Suprapubic skin (tissue), 4 donors: ENCODE results near the gene NAALADL2. TPM values are rescaled to one million over a fixed set of nuclear protein-coding genes. Genes with fewer than 3 reads are reported as not detected.

Source experiments
- DNase-seq, 2 donors: peaks; one replicate each; pipeline ENCODE4 v3.0.0-alpha.2; 2019; ENCODE audit warnings: low spot score in 2 of 2
- H3K27ac ChIP-seq: fragments of 200-600 bp; sonication (generic); one replicate; pipeline ENCODE4 v1.5.1; 2019
- H3K27me3 ChIP-seq: fragments of 200-600 bp; sonication (generic); one replicate; pipeline ENCODE4 v1.5.1; 2019
- H3K36me3 ChIP-seq: fragments of 200-600 bp; sonication (generic); one replicate; pipeline ENCODE4 v1.5.1; 2019
- H3K4me1 ChIP-seq: fragments of 200-600 bp; sonication (generic); one replicate; pipeline ENCODE4 v1.5.1; 2019
- H3K4me3 ChIP-seq: fragments of 200-600 bp; sonication (generic); one replicate; pipeline ENCODE4 v1.5.1; 2019; ENCODE audit warnings: mild to moderate bottlenecking
- H3K9me3 ChIP-seq: fragments of 200-600 bp; sonication (generic); one replicate; pipeline ENCODE4 v1.5.1; 2019
- EP300 ChIP-seq: sonication (generic); formaldehyde crosslinking; IDR thresholded peaks from one replicate; pipeline ENCODE4 v1.6.1; 2017; ENCODE audit warnings: antibody characterized with exemption
- POLR2A ChIP-seq, 2 donors: fragments of 450-650 bp; IDR thresholded peaks; one replicate each; pipeline ENCODE4 v1.6.1; 2017; ENCODE audit warnings: antibody characterized with exemption in 2 of 2, mild to moderate bottlenecking in 2 of 2, moderate library complexity in 2 of 2
- POLR2AphosphoS5 ChIP-seq, 3 donors: sonication (generic); formaldehyde crosslinking; IDR thresholded peaks; one replicate each; pipeline ENCODE4 v1.6.1; 2017; ENCODE audit warnings: antibody characterized with exemption in 3 of 3
- WGBS: methylation state at CpG from one replicate; pipeline ENCODE4 v1.1.5; 2018; 5-methylcytosine and 5-hydroxymethylcytosine counted together
- total RNA-seq, 4 donors: library from RNA; depleted of rRNA; stranded (reverse); fragments of >200 nt; gene quantifications; one replicate each; pipeline ENCODE4 v1.1.0, GENCODE V29; 2016
- TF ChIP-seq, protein P1 (sequence below), 2 donors: fragments of 200-600 bp in 1 of 2; fragments of 450-650 bp in 1 of 2; sonication (generic) in 1 of 2; IDR thresholded peaks; one replicate each; pipeline ENCODE4 v1.5.1; 2016 to 2019; ENCODE audit warnings: antibody characterized with exemption in 2 of 2, mild to moderate bottlenecking in 1 of 2, moderate library complexity in 1 of 2

NAALADL2 gene
- total RNA-seq, 4 donors from 2014 or later: 4.0 to 10.5 (median 8.5) TPM

DNA sequence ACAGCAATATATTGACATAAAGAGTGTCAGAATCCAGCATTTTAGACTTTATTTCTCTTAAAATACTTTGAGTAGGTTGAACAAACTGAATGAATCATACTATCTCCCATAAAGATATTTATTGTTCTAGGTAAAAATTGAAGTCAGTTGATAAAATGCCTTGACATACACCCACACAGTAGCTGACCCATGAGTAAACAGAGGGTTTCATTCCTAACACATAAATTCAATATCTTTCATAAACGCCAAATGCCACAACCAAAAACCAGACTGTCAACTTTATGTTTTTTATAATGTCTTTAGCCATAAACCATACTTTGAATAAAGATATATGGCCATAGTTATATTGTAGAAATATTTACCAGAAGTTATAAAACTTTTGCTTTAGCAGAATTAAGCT is 742.4 kb downstream of the NAALADL2 start:
- WGBS: 58% methylated on average over 1 of the region's 1 CpG
- H3K27me3 ChIP-seq: no peaks in the 10 kb centered on the region
- H3K4me1 ChIP-seq: no peaks in the 10 kb centered on the region
- H3K27ac ChIP-seq: no peak overlapping the region
- no peaks in the 10 kb centered on the region for H3K36me3 ChIP-seq
- no peaks in the 10 kb centered on the region for H3K9me3 ChIP-seq
- TF ChIP-seq POLR2A (IDR thresholded peaks at IDR 0.05) (no peak), POLR2AphosphoS5 (IDR thresholded peaks at IDR 0.05) (no peak), EP300 (no peak)
- TF ChIP-seq, protein P1, sequence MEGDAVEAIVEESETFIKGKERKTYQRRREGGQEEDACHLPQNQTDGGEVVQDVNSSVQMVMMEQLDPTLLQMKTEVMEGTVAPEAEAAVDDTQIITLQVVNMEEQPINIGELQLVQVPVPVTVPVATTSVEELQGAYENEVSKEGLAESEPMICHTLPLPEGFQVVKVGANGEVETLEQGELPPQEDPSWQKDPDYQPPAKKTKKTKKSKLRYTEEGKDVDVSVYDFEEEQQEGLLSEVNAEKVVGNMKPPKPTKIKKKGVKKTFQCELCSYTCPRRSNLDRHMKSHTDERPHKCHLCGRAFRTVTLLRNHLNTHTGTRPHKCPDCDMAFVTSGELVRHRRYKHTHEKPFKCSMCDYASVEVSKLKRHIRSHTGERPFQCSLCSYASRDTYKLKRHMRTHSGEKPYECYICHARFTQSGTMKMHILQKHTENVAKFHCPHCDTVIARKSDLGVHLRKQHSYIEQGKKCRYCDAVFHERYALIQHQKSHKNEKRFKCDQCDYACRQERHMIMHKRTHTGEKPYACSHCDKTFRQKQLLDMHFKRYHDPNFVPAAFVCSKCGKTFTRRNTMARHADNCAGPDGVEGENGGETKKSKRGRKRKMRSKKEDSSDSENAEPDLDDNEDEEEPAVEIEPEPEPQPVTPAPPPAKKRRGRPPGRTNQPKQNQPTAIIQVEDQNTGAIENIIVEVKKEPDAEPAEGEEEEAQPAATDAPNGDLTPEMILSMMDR (IDR thresholded peaks at IDR 0.05): no peak
- no peak overlapping the region for H3K4me3 ChIP-seq
- no peak for DNase-seq

DNA sequence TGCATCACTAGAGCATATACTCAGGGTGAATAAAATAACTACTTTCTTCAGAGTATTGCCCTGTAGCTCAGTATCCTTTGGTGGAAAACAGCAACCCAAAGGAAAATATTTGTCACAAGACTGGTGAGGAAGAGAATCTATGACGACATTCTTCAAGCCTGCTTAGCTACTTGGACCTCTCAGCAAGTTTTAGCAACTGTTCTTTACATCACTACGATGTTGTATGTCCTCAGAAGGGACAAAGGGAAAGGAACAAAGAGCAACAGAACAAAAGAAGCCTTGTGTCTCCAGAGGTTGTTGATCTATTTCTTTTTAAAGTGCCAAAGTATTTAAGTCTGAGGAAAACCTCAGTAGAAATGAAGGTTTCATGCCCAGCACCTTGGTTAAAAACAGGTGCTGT is 746.7 kb downstream of the NAALADL2 start:
- H3K9me3 ChIP-seq: no peaks in the 10 kb centered on the region
- WGBS: 67% methylated on average over 2 of the region's 2 CpGs
- TF ChIP-seq EP300 (no peak), POLR2A (IDR thresholded peaks at IDR 0.05) (no peak), POLR2AphosphoS5 (IDR thresholded peaks at IDR 0.05) (no peak)
- TF ChIP-seq, protein P1 (IDR thresholded peaks at IDR 0.05): no peak
- DNase-seq: no peak
- no peak overlapping the region for H3K27ac ChIP-seq
- no peaks in the 10 kb centered on the region for H3K36me3 ChIP-seq
- no peaks in the 10 kb centered on the region for H3K27me3 ChIP-seq
- H3K4me3 ChIP-seq: no peak overlapping the region
- H3K4me1 ChIP-seq: no peaks in the 10 kb centered on the region

DNA sequence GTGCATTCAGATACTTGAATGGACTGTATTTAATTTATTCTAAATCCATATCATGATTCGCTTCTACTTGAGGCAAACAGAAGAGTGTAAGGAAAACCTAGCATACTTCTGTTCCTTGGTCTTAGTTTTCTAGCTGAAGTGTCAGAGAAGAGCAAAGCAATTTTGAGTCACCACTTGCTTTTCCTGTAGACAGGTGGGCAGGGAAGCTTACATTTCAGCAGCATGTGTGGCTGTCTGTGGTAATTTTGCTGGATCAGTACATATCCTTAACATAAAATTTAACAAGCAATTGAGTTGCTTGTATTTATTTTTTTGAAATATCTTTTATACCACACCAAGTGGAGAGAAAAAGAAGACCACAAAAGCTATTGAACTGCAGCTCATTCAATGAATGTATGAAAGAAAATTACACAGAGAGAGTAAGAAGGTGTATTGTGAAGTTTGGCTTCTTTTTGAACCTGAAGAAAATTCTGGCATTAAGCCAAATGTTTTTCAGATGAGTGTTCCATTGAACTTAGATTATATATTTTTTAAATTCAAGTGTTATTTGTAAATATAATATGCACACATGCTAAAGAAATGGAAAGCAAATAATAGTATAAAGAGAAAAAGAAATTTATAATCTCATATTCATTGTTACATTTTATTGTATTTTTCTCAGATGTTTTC is 747.6 kb downstream of the NAALADL2 start:
- WGBS: 83% methylated on average over 1 of the region's 1 CpG
- DNase-seq: no peak
- Histone ChIP-seq H3K4me1 (no peaks in the 10 kb centered on the region), H3K27ac (no peak overlapping the region), H3K36me3 (no peaks in the 10 kb centered on the region), H3K9me3 (no peaks in the 10 kb centered on the region), H3K27me3 (no peaks in the 10 kb centered on the region), H3K4me3 (no peak overlapping the region)
- TF ChIP-seq POLR2A (IDR thresholded peaks at IDR 0.05) (no peak), EP300 (no peak), POLR2AphosphoS5 (IDR thresholded peaks at IDR 0.05) (no peak)
- TF ChIP-seq, protein P1 (IDR thresholded peaks at IDR 0.05): no peak

DNA sequence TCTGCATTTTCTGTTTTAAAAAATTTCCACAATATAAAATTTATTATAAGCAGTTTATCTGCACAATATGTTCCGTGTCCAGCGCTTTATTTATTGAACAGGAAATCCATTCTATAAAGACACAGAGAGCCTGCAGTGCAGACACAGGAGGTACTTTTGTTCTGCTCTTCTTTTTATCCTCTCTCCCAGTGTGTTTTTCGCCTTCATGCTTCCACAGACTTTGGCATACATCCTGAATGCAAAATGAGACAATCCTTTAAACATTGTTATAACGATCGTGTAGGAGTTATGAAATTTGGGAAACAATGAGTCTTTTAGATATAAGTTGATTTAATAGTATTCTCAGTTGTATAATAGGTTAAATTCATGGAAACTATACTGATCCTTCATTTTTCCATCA is 749.2 kb downstream of the NAALADL2 start:
- Histone ChIP-seq H3K27me3 (no peaks in the 10 kb centered on the region), H3K36me3 (no peaks in the 10 kb centered on the region), H3K27ac (no peak overlapping the region), H3K9me3 (no peaks in the 10 kb centered on the region), H3K4me1 (no peaks in the 10 kb centered on the region), H3K4me3 (no peak overlapping the region)
- 70% methylated on average over 5 of the region's 5 CpGs for WGBS
- DNase-seq: no peak
- TF ChIP-seq, protein P1 (IDR thresholded peaks at IDR 0.05): no peak
- TF ChIP-seq POLR2A (IDR thresholded peaks at IDR 0.05) (no peak), POLR2AphosphoS5 (IDR thresholded peaks at IDR 0.05) (no peak), EP300 (no peak)

DNA sequence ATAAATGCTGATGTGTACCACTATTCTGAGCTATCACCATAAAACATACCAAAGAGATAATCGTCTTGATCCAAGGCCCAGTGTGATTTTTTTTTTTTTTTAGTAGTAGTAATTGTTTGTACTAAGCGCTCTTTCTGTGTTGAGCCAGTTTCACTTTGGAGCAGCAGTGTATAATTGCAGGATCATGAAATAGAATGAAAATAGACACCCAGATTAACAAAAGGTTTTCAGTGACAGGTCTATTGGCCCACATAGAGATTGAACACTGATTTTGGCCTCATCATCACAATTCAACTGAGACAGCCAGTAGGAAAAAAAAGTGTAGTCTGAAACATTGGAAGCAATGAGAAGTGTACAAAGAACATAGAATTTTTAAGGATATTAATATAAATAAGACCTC is 749.8 kb downstream of the NAALADL2 start:
- TF ChIP-seq, protein P1 (IDR thresholded peaks at IDR 0.05): no peak
- TF ChIP-seq POLR2AphosphoS5 (IDR thresholded peaks at IDR 0.05) (no peak), EP300 (no peak)
- 84% methylated on average over 2 of the region's 2 CpGs for WGBS
- Histone ChIP-seq H3K4me3 (no peak overlapping the region), H3K36me3 (no peaks in the 10 kb centered on the region), H3K27me3 (no peaks in the 10 kb centered on the region), H3K9me3 (no peaks in the 10 kb centered on the region), H3K27ac (no peak overlapping the region), H3K4me1 (no peaks in the 10 kb centered on the region)
- DNase-seq: no peak
